ENCODE data around the gene PRLH.

PRLH gene

DNA sequence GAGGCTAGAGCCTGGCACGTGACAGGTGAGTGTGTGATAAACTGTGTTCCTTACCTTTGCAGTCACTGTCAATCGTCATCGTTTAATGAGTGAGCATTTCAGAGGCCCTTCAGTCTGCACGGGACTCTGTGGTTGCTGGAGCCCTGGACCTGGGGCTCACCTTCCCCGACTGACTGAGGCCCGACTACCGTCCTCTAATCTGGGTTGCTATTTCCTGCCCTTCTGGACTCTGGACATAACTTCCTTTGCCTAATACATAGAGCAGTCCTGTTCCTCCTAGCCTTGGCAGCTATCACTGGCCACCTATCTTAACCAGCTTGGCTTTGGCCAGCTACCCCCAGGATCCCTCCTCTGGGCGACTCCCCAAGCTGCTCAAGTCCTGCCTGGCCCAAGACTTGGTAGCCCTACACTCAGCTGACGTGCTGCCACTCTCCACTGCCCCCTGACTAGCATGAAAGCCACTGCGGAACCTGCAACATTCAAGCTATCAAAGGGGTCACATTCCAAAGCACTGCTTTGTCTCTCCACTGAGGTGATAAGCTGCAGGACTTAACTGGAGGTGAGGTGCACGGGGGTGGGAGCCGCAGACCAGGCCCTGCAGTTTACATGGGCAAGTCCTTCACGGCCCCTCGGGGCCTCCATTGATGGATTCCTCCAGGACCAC, 35.2 kb downstream of the PRLH start:
- H3K4me3 ChIP-seq (ENCODE audit: low read depth, low read length), result no peak overlapping the region
- ChIA-PET CTCF (interaction anchor here (0.8 to 1.9 kb wide), 2 partner anchors 29 to 89 kb away, joined by 3 to 5 read pairs; no protein-coding TSS in a partner anchor), POLR2A (no interaction called here)
- no peaks in the 10 kb centered on the region for H3K4me1 ChIP-seq (ENCODE audit: control insufficient read depth, insufficient read depth, low read length)
- no peaks in the 10 kb centered on the region for H3K9me3 ChIP-seq (ENCODE audit: control insufficient read depth, insufficient read depth, low read depth, low read length)
- no peaks in the 10 kb centered on the region for H3K36me3 ChIP-seq (ENCODE audit: control insufficient read depth in 2 of 2, insufficient read depth in 1 of 2, low read length in 2 of 2)
- no peak for TF ChIP-seq ZNF292 (tag by site-specific recombination; IDR thresholded peaks at IDR 0.05; ENCODE audit: borderline replicate concordance, low read depth)
- TF ChIP-seq, protein P1, sequence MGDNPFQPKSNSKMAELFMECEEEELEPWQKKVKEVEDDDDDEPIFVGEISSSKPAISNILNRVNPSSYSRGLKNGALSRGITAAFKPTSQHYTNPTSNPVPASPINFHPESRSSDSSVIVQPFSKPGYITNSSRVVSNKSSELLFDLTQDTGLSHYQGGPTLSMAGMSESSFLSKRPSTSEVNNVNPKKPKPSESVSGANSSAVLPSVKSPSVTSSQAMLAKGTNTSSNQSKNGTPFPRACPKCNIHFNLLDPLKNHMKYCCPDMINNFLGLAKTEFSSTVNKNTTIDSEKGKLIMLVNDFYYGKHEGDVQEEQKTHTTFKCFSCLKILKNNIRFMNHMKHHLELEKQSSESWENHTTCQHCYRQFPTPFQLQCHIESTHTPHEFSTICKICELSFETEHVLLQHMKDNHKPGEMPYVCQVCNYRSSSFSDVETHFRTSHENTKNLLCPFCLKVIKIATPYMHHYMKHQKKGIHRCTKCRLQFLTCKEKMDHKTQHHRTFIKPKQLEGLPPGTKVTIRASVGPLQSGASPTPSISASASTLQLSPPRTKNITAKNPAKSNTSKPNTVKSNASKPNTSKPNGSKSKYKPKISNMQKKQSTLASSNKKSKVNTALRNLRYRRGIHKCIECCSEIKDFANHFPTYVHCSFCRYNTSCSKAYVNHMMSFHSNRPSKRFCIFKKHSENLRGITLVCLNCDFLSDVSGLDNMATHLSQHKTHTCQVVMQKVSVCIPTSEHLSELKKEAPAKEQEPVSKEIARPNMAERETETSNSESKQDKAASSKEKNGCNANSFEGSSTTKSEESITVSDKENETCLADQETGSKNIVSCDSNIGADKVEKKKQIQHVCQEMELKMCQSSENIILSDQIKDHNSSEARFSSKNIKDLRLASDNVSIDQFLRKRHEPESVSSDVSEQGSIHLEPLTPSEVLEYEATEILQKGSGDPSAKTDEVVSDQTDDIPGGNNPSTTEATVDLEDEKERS (tag by site-specific recombination; IDR thresholded peaks at IDR 0.05), result no peak
- no peak overlapping the region for H3K27ac ChIP-seq (ENCODE audit: extremely low read depth, low read depth, low read length)

DNA sequence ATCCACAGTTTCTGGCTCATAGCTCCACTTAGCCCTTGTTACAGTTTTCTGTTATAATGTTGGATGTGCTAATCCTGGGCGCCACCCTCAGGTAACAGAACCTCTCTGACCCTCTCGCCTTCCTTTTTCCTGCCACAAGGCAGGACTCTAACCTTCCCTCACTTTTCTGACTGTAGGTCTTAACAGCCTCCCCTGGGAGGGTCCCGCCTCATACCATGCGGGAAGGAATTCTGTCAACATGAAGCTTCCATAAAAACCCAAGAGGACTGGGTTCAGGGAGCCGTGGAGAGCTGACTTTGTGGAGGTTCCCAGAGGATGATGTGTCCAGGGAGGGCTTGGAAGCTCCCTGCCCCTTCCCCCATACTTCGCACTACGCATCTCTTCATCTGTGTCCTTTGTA, 36.0 kb downstream of the PRLH start:
- ChIA-PET POLR2A (no interaction called here), CTCF (interaction anchor here (0.6 to 1.9 kb wide), 6 partner anchors 12 to 181 kb away, joined by 3 to 5 read pairs (median 4); no protein-coding TSS in a partner anchor)
- Histone ChIP-seq H3K36me3 (ENCODE audit: control insufficient read depth in 2 of 2, insufficient read depth in 1 of 2, low read length in 2 of 2) (no peaks in the 10 kb centered on the region), H3K4me3 (ENCODE audit: low read depth, low read length) (no peak overlapping the region), H3K4me1 (ENCODE audit: control insufficient read depth, insufficient read depth, low read length) (no peaks in the 10 kb centered on the region), H3K27ac (ENCODE audit: extremely low read depth, low read depth, low read length) (no peak overlapping the region), H3K9me3 (ENCODE audit: control insufficient read depth, insufficient read depth, low read depth, low read length) (no peaks in the 10 kb centered on the region)
- TF ChIP-seq ZNF510 (tag by site-specific recombination; IDR thresholded peaks at IDR 0.05; ENCODE audit: insufficient replicate concordance) (no peak), ZNF366 (tag by site-specific recombination; conservative IDR thresholded peaks at IDR 0.05) (no peak), ZNF146 (tag by site-specific recombination; IDR thresholded peaks at IDR 0.05) (no peak), ZNF266 (tag by site-specific recombination; IDR thresholded peaks at IDR 0.05; ENCODE audit: low read depth) (no peak), ZNF175 (tag by site-specific recombination; IDR thresholded peaks at IDR 0.05) (no peak), ZNF140 (tag by site-specific recombination; IDR thresholded peaks at IDR 0.05) (no peak), ZNF302 (tag by site-specific recombination; IDR thresholded peaks at IDR 0.05; ENCODE audit: low read depth) (no peak), ZNF404 (tag by site-specific recombination; IDR thresholded peaks at IDR 0.05) (no peak)
- TF ChIP-seq, protein P2, sequence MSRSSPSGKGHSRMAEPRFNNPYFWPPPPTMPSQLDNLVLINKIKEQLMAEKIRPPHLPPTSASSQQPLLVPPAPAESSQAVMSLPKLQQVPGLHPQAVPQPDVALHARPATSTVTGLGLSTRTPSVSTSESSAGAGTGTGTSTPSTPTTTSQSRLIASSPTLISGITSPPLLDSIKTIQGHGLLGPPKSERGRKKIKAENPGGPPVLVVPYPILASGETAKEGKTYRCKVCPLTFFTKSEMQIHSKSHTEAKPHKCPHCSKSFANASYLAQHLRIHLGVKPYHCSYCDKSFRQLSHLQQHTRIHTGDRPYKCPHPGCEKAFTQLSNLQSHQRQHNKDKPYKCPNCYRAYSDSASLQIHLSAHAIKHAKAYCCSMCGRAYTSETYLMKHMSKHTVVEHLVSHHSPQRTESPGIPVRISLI (tag by site-specific recombination; IDR thresholded peaks at IDR 0.05), result no peak
- TF ChIP-seq, protein P3, sequence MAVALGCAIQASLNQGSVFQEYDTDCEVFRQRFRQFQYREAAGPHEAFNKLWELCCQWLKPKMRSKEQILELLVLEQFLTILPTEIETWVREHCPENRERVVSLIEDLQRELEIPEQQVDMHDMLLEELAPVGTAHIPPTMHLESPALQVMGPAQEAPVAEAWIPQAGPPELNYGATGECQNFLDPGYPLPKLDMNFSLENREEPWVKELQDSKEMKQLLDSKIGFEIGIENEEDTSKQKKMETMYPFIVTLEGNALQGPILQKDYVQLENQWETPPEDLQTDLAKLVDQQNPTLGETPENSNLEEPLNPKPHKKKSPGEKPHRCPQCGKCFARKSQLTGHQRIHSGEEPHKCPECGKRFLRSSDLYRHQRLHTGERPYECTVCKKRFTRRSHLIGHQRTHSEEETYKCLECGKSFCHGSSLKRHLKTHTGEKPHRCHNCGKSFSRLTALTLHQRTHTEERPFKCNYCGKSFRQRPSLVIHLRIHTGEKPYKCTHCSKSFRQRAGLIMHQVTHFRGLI (tag by site-specific recombination; IDR thresholded peaks at IDR 0.05), result no peak
- TF ChIP-seq, protein P4, sequence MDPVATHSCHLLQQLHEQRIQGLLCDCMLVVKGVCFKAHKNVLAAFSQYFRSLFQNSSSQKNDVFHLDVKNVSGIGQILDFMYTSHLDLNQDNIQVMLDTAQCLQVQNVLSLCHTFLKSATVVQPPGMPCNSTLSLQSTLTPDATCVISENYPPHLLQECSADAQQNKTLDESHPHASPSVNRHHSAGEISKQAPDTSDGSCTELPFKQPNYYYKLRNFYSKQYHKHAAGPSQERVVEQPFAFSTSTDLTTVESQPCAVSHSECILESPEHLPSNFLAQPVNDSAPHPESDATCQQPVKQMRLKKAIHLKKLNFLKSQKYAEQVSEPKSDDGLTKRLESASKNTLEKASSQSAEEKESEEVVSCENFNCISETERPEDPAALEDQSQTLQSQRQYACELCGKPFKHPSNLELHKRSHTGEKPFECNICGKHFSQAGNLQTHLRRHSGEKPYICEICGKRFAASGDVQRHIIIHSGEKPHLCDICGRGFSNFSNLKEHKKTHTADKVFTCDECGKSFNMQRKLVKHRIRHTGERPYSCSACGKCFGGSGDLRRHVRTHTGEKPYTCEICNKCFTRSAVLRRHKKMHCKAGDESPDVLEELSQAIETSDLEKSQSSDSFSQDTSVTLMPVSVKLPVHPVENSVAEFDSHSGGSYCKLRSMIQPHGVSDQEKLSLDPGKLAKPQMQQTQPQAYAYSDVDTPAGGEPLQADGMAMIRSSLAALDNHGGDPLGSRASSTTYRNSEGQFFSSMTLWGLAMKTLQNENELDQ (tag by site-specific recombination; IDR thresholded peaks at IDR 0.05; ENCODE audit: low read depth), result no peak
- TF ChIP-seq, protein P5, sequence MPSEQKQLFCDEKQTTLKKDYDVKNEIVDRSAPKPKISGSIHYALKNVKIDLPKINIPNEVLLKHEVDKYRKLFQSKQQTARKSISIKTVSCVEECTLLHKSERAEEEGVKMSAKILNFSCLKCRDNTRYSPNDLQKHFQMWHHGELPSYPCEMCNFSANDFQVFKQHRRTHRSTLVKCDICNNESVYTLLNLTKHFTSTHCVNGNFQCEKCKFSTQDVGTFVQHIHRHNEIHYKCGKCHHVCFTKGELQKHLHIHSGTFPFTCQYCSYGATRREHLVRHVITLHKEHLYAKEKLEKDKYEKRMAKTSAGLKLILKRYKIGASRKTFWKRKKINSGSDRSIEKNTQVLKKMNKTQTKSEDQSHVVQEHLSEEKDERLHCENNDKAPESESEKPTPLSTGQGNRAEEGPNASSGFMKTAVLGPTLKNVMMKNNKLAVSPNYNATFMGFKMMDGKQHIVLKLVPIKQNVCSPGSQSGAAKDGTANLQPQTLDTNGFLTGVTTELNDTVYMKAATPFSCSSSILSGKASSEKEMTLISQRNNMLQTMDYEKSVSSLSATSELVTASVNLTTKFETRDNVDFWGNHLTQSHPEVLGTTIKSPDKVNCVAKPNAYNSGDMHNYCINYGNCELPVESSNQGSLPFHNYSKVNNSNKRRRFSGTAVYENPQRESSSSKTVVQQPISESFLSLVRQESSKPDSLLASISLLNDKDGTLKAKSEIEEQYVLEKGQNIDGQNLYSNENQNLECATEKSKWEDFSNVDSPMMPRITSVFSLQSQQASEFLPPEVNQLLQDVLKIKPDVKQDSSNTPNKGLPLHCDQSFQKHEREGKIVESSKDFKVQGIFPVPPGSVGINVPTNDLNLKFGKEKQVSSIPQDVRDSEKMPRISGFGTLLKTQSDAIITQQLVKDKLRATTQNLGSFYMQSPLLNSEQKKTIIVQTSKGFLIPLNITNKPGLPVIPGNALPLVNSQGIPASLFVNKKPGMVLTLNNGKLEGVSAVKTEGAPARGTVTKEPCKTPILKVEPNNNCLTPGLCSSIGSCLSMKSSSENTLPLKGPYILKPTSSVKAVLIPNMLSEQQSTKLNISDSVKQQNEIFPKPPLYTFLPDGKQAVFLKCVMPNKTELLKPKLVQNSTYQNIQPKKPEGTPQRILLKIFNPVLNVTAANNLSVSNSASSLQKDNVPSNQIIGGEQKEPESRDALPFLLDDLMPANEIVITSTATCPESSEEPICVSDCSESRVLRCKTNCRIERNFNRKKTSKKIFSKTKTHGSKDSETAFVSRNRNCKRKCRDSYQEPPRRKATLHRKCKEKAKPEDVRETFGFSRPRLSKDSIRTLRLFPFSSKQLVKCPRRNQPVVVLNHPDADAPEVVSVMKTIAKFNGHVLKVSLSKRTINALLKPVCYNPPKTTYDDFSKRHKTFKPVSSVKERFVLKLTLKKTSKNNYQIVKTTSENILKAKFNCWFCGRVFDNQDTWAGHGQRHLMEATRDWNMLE (tag by site-specific recombination; conservative IDR thresholded peaks at IDR 0.05; ENCODE audit: low read depth), result no peak
- TF ChIP-seq, protein P6, sequence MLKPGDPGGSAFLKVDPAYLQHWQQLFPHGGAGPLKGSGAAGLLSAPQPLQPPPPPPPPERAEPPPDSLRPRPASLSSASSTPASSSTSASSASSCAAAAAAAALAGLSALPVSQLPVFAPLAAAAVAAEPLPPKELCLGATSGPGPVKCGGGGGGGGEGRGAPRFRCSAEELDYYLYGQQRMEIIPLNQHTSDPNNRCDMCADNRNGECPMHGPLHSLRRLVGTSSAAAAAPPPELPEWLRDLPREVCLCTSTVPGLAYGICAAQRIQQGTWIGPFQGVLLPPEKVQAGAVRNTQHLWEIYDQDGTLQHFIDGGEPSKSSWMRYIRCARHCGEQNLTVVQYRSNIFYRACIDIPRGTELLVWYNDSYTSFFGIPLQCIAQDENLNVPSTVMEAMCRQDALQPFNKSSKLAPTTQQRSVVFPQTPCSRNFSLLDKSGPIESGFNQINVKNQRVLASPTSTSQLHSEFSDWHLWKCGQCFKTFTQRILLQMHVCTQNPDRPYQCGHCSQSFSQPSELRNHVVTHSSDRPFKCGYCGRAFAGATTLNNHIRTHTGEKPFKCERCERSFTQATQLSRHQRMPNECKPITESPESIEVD (tag by site-specific recombination; IDR thresholded peaks at IDR 0.05), result no peak
- TF ChIP-seq, protein P7, sequence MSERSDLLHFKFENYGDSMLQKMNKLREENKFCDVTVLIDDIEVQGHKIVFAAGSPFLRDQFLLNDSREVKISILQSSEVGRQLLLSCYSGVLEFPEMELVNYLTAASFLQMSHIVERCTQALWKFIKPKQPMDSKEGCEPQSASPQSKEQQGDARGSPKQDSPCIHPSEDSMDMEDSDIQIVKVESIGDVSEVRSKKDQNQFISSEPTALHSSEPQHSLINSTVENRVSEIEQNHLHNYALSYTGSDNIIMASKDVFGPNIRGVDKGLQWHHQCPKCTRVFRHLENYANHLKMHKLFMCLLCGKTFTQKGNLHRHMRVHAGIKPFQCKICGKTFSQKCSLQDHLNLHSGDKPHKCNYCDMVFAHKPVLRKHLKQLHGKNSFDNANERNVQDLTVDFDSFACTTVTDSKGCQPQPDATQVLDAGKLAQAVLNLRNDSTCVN (tag by site-specific recombination; optimal IDR thresholded peaks at IDR 0.05), result no peak

All from HEK293 (cell line).